Measurements from ENCODE around the gene CFAP206. TPM values are rescaled to one million over a fixed set of nuclear protein-coding genes. Genes with fewer than 3 reads are reported as not detected.

Gene CFAP206
- total RNA-seq, 2 experiments from 2014 or later, result 0.11 TPM; not detected in 1

DNA sequence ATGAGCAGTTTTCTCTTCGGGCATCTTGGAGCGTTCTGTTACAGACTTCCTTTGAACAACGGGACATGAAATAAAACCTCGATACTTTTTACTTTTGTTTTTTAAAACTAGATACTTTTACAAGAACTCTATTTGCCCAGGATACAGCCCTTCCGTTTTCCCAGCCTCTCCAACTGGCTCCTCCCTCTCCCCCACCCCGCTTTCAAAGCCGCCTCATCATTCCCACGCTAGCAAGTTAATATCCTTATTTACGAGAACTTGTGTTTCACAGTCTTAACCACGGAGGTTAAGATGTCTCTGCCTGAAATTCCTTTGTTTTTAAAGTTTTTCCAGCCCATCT lies 241 bp upstream of the CFAP206 start:
- Mint-ChIP-seq H3K4me3 (peak overlapping the region; percentile 92), H3K27me3 (peaks cover 30% of the 10 kb centered on the region), H3K27ac (peak overlapping the region; percentile 3), H3K4me1 (ENCODE audit: low read depth) (peaks cover 7% of the 10 kb centered on the region), H3K9me3 (no peaks in the 10 kb centered on the region), H3K36me3 (ENCODE audit: low read depth) (no peaks in the 10 kb centered on the region)
- peak; percentile 8 for ATAC-seq (ENCODE audit: poor library complexity)
- ChIA-PET POLR2A (interaction anchor here (0.6 to 2.0 kb wide), 4 partner anchors 67 to 1943 kb away, joined by 3 to 9 read pairs (median 4); partner anchors contain the start of genes ORC3 and RARS2), CTCF (interaction anchor here (2.6 kb wide), 1 partner anchor 15 kb away, joined by 9 read pairs; no protein-coding TSS in a partner anchor)
- H3K4me3 ChIP-seq (ENCODE audit: low read length), result peak overlapping the region; percentile 92
- no peak for DNase-seq
- H3K9me3 ChIP-seq (ENCODE audit: control insufficient read depth in 1 of 2, insufficient read depth in 1 of 2, low read length in 2 of 2), result no peaks in the 10 kb centered on the region
- TF ChIP-seq, protein P1, sequence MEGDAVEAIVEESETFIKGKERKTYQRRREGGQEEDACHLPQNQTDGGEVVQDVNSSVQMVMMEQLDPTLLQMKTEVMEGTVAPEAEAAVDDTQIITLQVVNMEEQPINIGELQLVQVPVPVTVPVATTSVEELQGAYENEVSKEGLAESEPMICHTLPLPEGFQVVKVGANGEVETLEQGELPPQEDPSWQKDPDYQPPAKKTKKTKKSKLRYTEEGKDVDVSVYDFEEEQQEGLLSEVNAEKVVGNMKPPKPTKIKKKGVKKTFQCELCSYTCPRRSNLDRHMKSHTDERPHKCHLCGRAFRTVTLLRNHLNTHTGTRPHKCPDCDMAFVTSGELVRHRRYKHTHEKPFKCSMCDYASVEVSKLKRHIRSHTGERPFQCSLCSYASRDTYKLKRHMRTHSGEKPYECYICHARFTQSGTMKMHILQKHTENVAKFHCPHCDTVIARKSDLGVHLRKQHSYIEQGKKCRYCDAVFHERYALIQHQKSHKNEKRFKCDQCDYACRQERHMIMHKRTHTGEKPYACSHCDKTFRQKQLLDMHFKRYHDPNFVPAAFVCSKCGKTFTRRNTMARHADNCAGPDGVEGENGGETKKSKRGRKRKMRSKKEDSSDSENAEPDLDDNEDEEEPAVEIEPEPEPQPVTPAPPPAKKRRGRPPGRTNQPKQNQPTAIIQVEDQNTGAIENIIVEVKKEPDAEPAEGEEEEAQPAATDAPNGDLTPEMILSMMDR (IDR thresholded peaks at IDR 0.05), result no peak
- H3K4me1 ChIP-seq (ENCODE audit: insufficient read depth, low read length), result peaks cover 3% of the 10 kb centered on the region
- H3K27me3 ChIP-seq (ENCODE audit: control insufficient read depth in 1 of 2, insufficient read depth in 2 of 2, low read length in 2 of 2), result peaks cover 0 to 3% of the 10 kb centered on the region in 2 experiments
- H3K36me3 ChIP-seq (ENCODE audit: insufficient read depth, low read length), result no peaks in the 10 kb centered on the region
- H3K27ac ChIP-seq (ENCODE audit: low read depth in 1 of 2, low read length in 2 of 2), result peak overlapping the region in 1 of 2 donors; percentile 58
- intact Hi-C loops (cut with DNase I, micrococcal nuclease), result loop anchor here (2.0 to 10.0 kb wide), 6 partner anchors 85 to 427 kb away; partner anchors contain the start of genes RARS2 (in 1 of the 2), SMIM8 (in 1 of the 2) and ZNF292 (in 1 of the 2)

DNA sequence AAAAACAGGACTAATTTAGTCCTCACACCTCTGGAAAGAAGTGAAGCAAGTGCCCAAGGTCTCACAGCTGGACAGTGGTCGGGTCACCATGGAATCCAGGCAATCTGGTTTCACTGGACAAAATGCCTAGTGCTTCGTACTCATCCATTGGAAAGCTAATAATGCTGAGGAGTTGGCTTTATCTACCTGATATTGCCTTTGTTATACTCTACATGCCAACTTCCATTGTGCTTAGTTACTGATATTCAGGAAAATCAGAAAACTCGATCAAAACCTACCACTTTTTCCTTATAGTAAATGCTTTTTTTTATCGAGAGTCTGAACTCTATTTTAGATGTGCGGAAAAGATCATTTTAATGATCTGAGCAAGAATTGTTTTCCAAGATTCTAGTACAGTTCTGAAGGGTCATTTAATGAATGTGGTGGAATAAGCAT lies 966 bp downstream of the CFAP206 start:
- intact Hi-C loops (cut with DNase I, micrococcal nuclease), result loop anchor here (2.0 to 10.0 kb wide), 6 partner anchors 64 to 426 kb away; partner anchors contain the start of genes RARS2 (in 1 of the 2), SLC35A1 (in 1 of the 2), SMIM8 (in 1 of the 2) and ZNF292 (in 1 of the 2)
- ATAC-seq (ENCODE audit: poor library complexity) (no peak), DNase-seq (no peak)
- TF ChIP-seq, protein P1 (IDR thresholded peaks at IDR 0.05), result no peak
- Mint-ChIP-seq H3K36me3 (ENCODE audit: low read depth) (no peaks in the 10 kb centered on the region), H3K9me3 (no peaks in the 10 kb centered on the region), H3K4me1 (ENCODE audit: low read depth) (peaks cover 7% of the 10 kb centered on the region), H3K27me3 (peaks cover 25% of the 10 kb centered on the region), H3K4me3 (peak overlapping the region; percentile 92), H3K27ac (peak overlapping the region; percentile 64)
- H3K27me3 ChIP-seq (ENCODE audit: control insufficient read depth in 1 of 2, insufficient read depth in 2 of 2, low read length in 2 of 2), result peaks cover 0 to 3% of the 10 kb centered on the region in 2 experiments
- H3K4me3 ChIP-seq (ENCODE audit: low read length), result peak overlapping the region; percentile 92
- peaks cover 3% of the 10 kb centered on the region for H3K4me1 ChIP-seq (ENCODE audit: insufficient read depth, low read length)
- H3K9me3 ChIP-seq (ENCODE audit: control insufficient read depth in 1 of 2, insufficient read depth in 1 of 2, low read length in 2 of 2), result no peaks in the 10 kb centered on the region
- ChIA-PET CTCF (interaction anchor here (0.6 kb wide), 1 partner anchor 285 kb away, joined by 5 read pairs; no protein-coding TSS in a partner anchor), POLR2A (interaction anchor here (0.8 to 2.0 kb wide), 6 partner anchors 16 to 255 kb away, joined by 3 to 10 read pairs (median 3); partner anchors contain the start of genes ORC3, RARS2 and SLC35A1)
- no peaks in the 10 kb centered on the region for H3K36me3 ChIP-seq (ENCODE audit: insufficient read depth, low read length)
- peak overlapping the region in 1 of 2 donors; percentile 59 for H3K27ac ChIP-seq (ENCODE audit: low read depth in 1 of 2, low read length in 2 of 2)

DNA sequence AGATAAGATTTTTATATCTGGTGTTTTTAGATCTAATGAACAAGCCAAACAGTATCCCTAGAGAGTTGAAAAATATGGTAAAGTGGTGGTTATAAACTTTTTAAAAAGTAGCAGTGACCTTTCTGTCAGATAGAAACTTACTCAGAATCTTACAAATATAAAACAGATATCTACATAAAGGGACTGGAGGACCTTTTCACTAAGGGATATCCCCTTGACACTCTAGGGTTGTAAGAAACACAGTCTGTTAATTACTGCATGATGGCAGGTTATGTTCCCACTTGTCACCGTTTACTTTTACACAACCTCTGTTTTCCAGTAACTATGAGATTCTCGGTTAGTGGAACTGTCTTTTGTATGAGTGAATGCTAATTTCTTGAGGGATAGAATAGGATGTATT lies 11.5 kb downstream of the CFAP206 start:
- DNase-seq (no peak), ATAC-seq (ENCODE audit: poor library complexity) (no peak)
- Histone ChIP-seq H3K4me1 (ENCODE audit: insufficient read depth, low read length) (no peaks in the 10 kb centered on the region), H3K27me3 (ENCODE audit: control insufficient read depth in 1 of 2, insufficient read depth in 2 of 2, low read length in 2 of 2) (peaks cover 2 to 7% of the 10 kb centered on the region in 2 experiments), H3K36me3 (ENCODE audit: insufficient read depth, low read length) (no peaks in the 10 kb centered on the region), H3K9me3 (ENCODE audit: control insufficient read depth in 1 of 2, insufficient read depth in 1 of 2, low read length in 2 of 2) (no peaks in the 10 kb centered on the region), H3K27ac (ENCODE audit: low read depth in 1 of 2, low read length in 2 of 2) (no peak overlapping the region), H3K4me3 (ENCODE audit: low read length) (no peak overlapping the region)
- H3K4me1 Mint-ChIP-seq (ENCODE audit: low read depth), result no peaks in the 10 kb centered on the region
- H3K27ac Mint-ChIP-seq, result no peak overlapping the region
- H3K36me3 Mint-ChIP-seq (ENCODE audit: low read depth), result no peaks in the 10 kb centered on the region
- intact Hi-C loops (cut with DNase I, micrococcal nuclease), result no loop called here
- TF ChIP-seq, protein P1 (IDR thresholded peaks at IDR 0.05), result no peak
- ChIA-PET CTCF (no interaction called here), POLR2A (no interaction called here)
- H3K27me3 Mint-ChIP-seq, result no peaks in the 10 kb centered on the region
- H3K9me3 Mint-ChIP-seq, result no peaks in the 10 kb centered on the region
- H3K4me3 Mint-ChIP-seq, result no peak overlapping the region

All from CD4-positive, alpha-beta T cell (primary cell).